Liver (tissue), 9 donors: ENCODE data around the gene CGRRF1. TPM values are rescaled to one million over a fixed set of nuclear protein-coding genes. Genes with fewer than 3 reads are reported as not detected.

Experiments
- DNase-seq: peaks from one replicate; pipeline ENCODE4 v3.0.0-alpha.2; 2017; ENCODE audit warnings: low spot score
- H3K27ac ChIP-seq, 2 donors: one replicate each; pipeline ENCODE4 v1.7.0; 2013; ENCODE audit warnings: inconsistent platforms in 2 of 2, low read length in 2 of 2, control low read depth in 1 of 2, low read depth in 1 of 2, mild to moderate bottlenecking in 1 of 2
- H3K27me3 ChIP-seq, 4 donors: one replicate each; pipeline versions ENCODE4 v1.6.1 to v1.7.0; 2013; ENCODE audit warnings: low read length in 3 of 4, inconsistent platforms in 1 of 4, mild to moderate bottlenecking in 1 of 4, moderate library complexity in 1 of 4; ENCODE audit not compliant: control insufficient read depth in 4 of 4, insufficient read depth in 4 of 4
- H3K36me3 ChIP-seq, 4 donors: one replicate each; pipeline versions ENCODE4 v1.6.1 to v1.7.0; 2013; ENCODE audit warnings: low read length in 3 of 4, mild to moderate bottlenecking in 3 of 4, low read depth in 1 of 4, moderate library complexity in 1 of 4; ENCODE audit not compliant: control insufficient read depth in 4 of 4, insufficient read depth in 3 of 4
- H3K4me1 ChIP-seq, 4 donors: one replicate each; pipeline versions ENCODE4 v1.6.1 to v1.7.0; 2013; ENCODE audit warnings: low read length in 3 of 4, mild to moderate bottlenecking in 3 of 4, moderate library complexity in 1 of 4; ENCODE audit not compliant: control insufficient read depth in 4 of 4, insufficient read depth in 4 of 4
- H3K4me3 ChIP-seq, 3 donors: one replicate each; pipeline versions ENCODE4 v1.6.1 to v1.7.0; 2013; ENCODE audit warnings: low read length in 3 of 3, control low read depth in 1 of 3, low read depth in 1 of 3, mild to moderate bottlenecking in 1 of 3
- H3K9ac ChIP-seq, 2 donors: one replicate each; pipeline ENCODE4 v1.7.0; 2013; ENCODE audit warnings: low read length in 2 of 2, mild to moderate bottlenecking in 2 of 2, moderate library complexity in 2 of 2, control low read depth in 1 of 2, low read depth in 1 of 2
- H3K9me3 ChIP-seq, 4 donors: one replicate each; pipeline versions ENCODE4 v1.6.1 to v1.7.0; 2013; ENCODE audit warnings: low read length in 3 of 4; ENCODE audit not compliant: control insufficient read depth in 4 of 4
- ATF3 ChIP-seq: IDR thresholded peaks from 2 replicates; pipeline ENCODE4 v1.6.1; 2016; ENCODE audit warnings: antibody characterized with exemption
- CTCF ChIP-seq: fragments of 150-350 bp; IDR thresholded peaks from 2 replicates; pipeline ENCODE4 v1.5.1; 2017; ENCODE audit warnings: improper control_type of control experiment, low read depth, low read length; ENCODE audit not compliant: missing input control
- EGR1 ChIP-seq, 2 donors: IDR thresholded peaks; 2 replicates each; pipeline ENCODE4 v1.6.1; 2016 to 2018; ENCODE audit warnings: antibody characterized with exemption in 2 of 2, low read depth in 2 of 2
- GABPA ChIP-seq, 2 donors: IDR thresholded peaks in 1 of 2; conservative IDR thresholded peaks in 1 of 2; 2 replicates each; pipeline ENCODE4 v1.6.1; 2016; ENCODE audit warnings: antibody characterized with exemption in 2 of 2, mild to moderate bottlenecking in 1 of 2, moderate library complexity in 1 of 2
- HNF4A ChIP-seq, 2 donors: conservative IDR thresholded peaks; 2 replicates each; pipeline ENCODE4 v1.6.1; 2016; ENCODE audit warnings: antibody characterized with exemption in 2 of 2, mild to moderate bottlenecking in 2 of 2
- MAX ChIP-seq: IDR thresholded peaks from 2 replicates; pipeline ENCODE4 v1.6.1; 2016; ENCODE audit warnings: antibody characterized with exemption
- NR2F2 ChIP-seq: IDR thresholded peaks from 2 replicates; pipeline ENCODE4 v1.6.1; 2016; ENCODE audit warnings: antibody characterized with exemption
- RAD21 ChIP-seq, 2 donors: IDR thresholded peaks; 2 replicates each; pipeline ENCODE4 v1.6.1; 2016; ENCODE audit warnings: antibody characterized with exemption in 2 of 2, mild to moderate bottlenecking in 2 of 2
- TAF1 ChIP-seq: conservative IDR thresholded peaks from 2 replicates; pipeline ENCODE4 v1.6.1; 2016; ENCODE audit warnings: antibody characterized with exemption, mild to moderate bottlenecking
- YY1 ChIP-seq: IDR thresholded peaks from 2 replicates; pipeline ENCODE4 v1.6.1; 2016; ENCODE audit warnings: antibody characterized with exemption, mild to moderate bottlenecking
- ZBTB33 ChIP-seq: IDR thresholded peaks from 2 replicates; pipeline ENCODE4 v1.6.1; 2016; ENCODE audit warnings: antibody characterized with exemption
- WGBS: extraction: QIAGEN DNeasy Blood & Tissue Kit; methylation state at CpG from one replicate; pipeline ENCODE4 v1.1.7; 2013; 5-methylcytosine and 5-hydroxymethylcytosine counted together
- polyA plus RNA-seq, 2 donors: library from polyadenylated mRNA; stranded (reverse) in 1 of 2; unstranded in 1 of 2; fragments of 200-250 nt in 1 of 2; fragments of >200 nt in 1 of 2; fragmentation: Nextera tagmentation in 1 of 2; extraction: Ambion mirVana in 1 of 2; gene quantifications; one replicate each; pipeline versions ENCODE4 v1.2.1 to v1.2.3, GENCODE V29; 2013 to 2015
- total RNA-seq, 2 donors: library from RNA; depleted of rRNA; stranded (reverse); fragments of >200 nt; gene quantifications; one replicate each; pipeline ENCODE4 v1.2.3, GENCODE V29; 2014
- donor health status: healthy.
- donor health status: healthy.
- donor health status: healthy.
- donor health status: healthy.
- donor health status: healthy.

Gene CGRRF1
- total and polyA plus RNA-seq, 4 donors, result 4.6 to 11.2 (median 5.0) TPM

- Histone ChIP-seq H3K4me1 (peaks cover 0 to 4% (median 0%) of the 10 kb centered on the region in 4 donors), H3K9ac (no peak overlapping the region), H3K27ac (no peak overlapping the region), H3K9me3 (no peaks in the 10 kb centered on the region), H3K4me3 (no peak overlapping the region), H3K36me3 (no peaks in the 10 kb centered on the region), H3K27me3 (no peaks in the 10 kb centered on the region)
- TF ChIP-seq TAF1 (no peak), CTCF (no peak), GABPA (IDR thresholded peaks at IDR 0.05 in 1 of 2, conservative IDR thresholded peaks at IDR 0.05 in 1 of 2) (no peak), ATF3 (no peak), MAX (no peak), ZBTB33 (no peak), HNF4A (conservative IDR thresholded peaks at IDR 0.05) (no peak), YY1 (no peak), NR2F2 (no peak), EGR1 (IDR thresholded peaks at IDR 0.05; ENCODE audit: low read depth in 2 of 2) (no peak), RAD21 (IDR thresholded peaks at IDR 0.05) (no peak)
- DNase-seq, result no peak
- WGBS, result 96% methylated on average over 3 of the region's 3 CpGs
Measured at GRCh38 chr14:54585214-54585613, 75.5 kb downstream of the CGRRF1 start.

Other genes starting within 250 kb of the CGRRF1 start
- gene CDKN3, start 112.9 kb upstream of the CGRRF1 start, total RNA-seq, result 10 to 100 TPM in 1 of 2 donors, under 1 TPM in 1; 0.50 to 33.9 TPM
- 1 to 10 TPM; 1.5 to 4.1 TPM for gene CDKN3, start 112.9 kb upstream of the CGRRF1 start, polyA plus RNA-seq
- gene CNIH1, start 68.5 kb upstream of the CGRRF1 start, total RNA-seq, result 100 to 1,000 TPM in 1 of 2 donors, 10 to 100 TPM in 1; 33.9 to 102 TPM
- 100 to 1,000 TPM; 129 to 193 TPM for gene CNIH1, start 68.5 kb upstream of the CGRRF1 start, polyA plus RNA-seq
- gene GMFB, start 20.9 kb upstream of the CGRRF1 start, total RNA-seq, result 10 to 100 TPM; 23.5 to 26.3 TPM
- gene GMFB, start 20.9 kb upstream of the CGRRF1 start, polyA plus RNA-seq, result 10 to 100 TPM; 13.3 to 17.8 TPM
- 10 to 100 TPM in 1 of 2 donors, 1 to 10 TPM in 1; 4.3 to 17.8 TPM for gene SAMD4A, start 57.2 kb downstream of the CGRRF1 start, total RNA-seq
- gene SAMD4A, start 57.2 kb downstream of the CGRRF1 start, polyA plus RNA-seq, result 10 to 100 TPM in 1 of 2 donors, 1 to 10 TPM in 1; 5.1 to 11.2 TPM